Ecto neural progenitor cell (in vitro differentiated cells): ENCODE data around the gene TMPRSS2.
A peak's percentile ranks its signal among the peaks of the same experiment; 100 is the strongest.

Experiments used
- DNase-seq: peaks from one replicate; pipeline ENCODE4 v3.0.0-alpha.2; 2018; ENCODE audit warnings: low spot score

TMPRSS2 gene

GRCh38 chr21:41509733-41510132 is 1.8 kb upstream of the TMPRSS2 start:
- DNase-seq: no peak

- no peak for DNase-seq
Observed at GRCh38 chr21:41509145-41509496, 1.2 kb upstream of the TMPRSS2 start.

GRCh38 chr21:41508415-41509144 is 622 bp upstream of the TMPRSS2 start:
- peak; percentile 58 for DNase-seq

- peak; percentile 68 for DNase-seq
Observed at GRCh38 chr21:41506611-41507520, 1.1 kb downstream of the TMPRSS2 start.

GRCh38 chr21:41506005-41506594 is 1.9 kb downstream of the TMPRSS2 start:
- no peak for DNase-seq

GRCh38 chr21:41504030-41504429 is 3.9 kb downstream of the TMPRSS2 start:
- no peak for DNase-seq

GRCh38 chr21:41503331-41503730 is 4.6 kb downstream of the TMPRSS2 start:
- no peak for DNase-seq

GRCh38 chr21:41501919-41502318 is 6.0 kb downstream of the TMPRSS2 start:
- DNase-seq: no peak

GRCh38 chr21:41500931-41501381 is 7.0 kb downstream of the TMPRSS2 start:
- no peak for DNase-seq

GRCh38 chr21:41500363-41500762 is 7.6 kb downstream of the TMPRSS2 start:
- no peak for DNase-seq

- no peak for DNase-seq
Observed at GRCh38 chr21:41499920-41500319, 8.0 kb downstream of the TMPRSS2 start.

GRCh38 chr21:41497788-41498187 is 10.2 kb downstream of the TMPRSS2 start:
- no peak for DNase-seq

GRCh38 chr21:41497008-41497407 is 10.9 kb downstream of the TMPRSS2 start:
- no peak for DNase-seq

GRCh38 chr21:41494242-41494641 is 13.7 kb downstream of the TMPRSS2 start:
- no peak for DNase-seq

- no peak for DNase-seq
Observed at GRCh38 chr21:41491412-41491811, 16.5 kb downstream of the TMPRSS2 start.

GRCh38 chr21:41490330-41490729 is 17.6 kb downstream of the TMPRSS2 start:
- DNase-seq: no peak

- no peak for DNase-seq
Observed at GRCh38 chr21:41489329-41489728, 18.6 kb downstream of the TMPRSS2 start.

GRCh38 chr21:41488080-41488479 is 19.9 kb downstream of the TMPRSS2 start:
- no peak for DNase-seq

- no peak for DNase-seq
Observed at GRCh38 chr21:41487082-41487481, 20.9 kb downstream of the TMPRSS2 start.

GRCh38 chr21:41483973-41484372 is 24.0 kb downstream of the TMPRSS2 start:
- DNase-seq: no peak

- no peak for DNase-seq
Observed at GRCh38 chr21:41483415-41483814, 24.5 kb downstream of the TMPRSS2 start.

GRCh38 chr21:41482980-41483379 is 25.0 kb downstream of the TMPRSS2 start:
- no peak for DNase-seq

GRCh38 chr21:41482301-41482700 is 25.7 kb downstream of the TMPRSS2 start:
- DNase-seq: no peak
